Right lung (tissue), 5 donors: ENCODE data around the gene ADIPOQ. TPM values are rescaled to one million over a fixed set of nuclear protein-coding genes. Genes with fewer than 3 reads are reported as not detected.
"Not testable (repeated sequence)": the region's sequence is repeated elsewhere in the genome, so short reads cannot be mapped to it uniquely, and the experiment has no call there.

Experiments used
- DNase-seq, 2 donors: peaks; one replicate each; pipeline ENCODE4 v3.0.0-alpha.2; 2013
- polyA plus RNA-seq, 5 donors: library from polyadenylated mRNA; unstranded; fragments of 120-200 nt; gene quantifications; one replicate each; pipeline versions ENCODE4 v1.2.1 to v1.2.3, GENCODE V29; 2013; ENCODE audit warnings: inconsistent platforms in 1 of 5, low replicate concordance in 1 of 5; ENCODE audit not compliant: insufficient read length in 5 of 5, insufficient read depth in 1 of 5

The ADIPOQ gene
- polyA plus RNA-seq, 5 donors, result 0.03 to 0.07 (median 0.05) TPM

- DNase-seq, result no peak
These were observed 58.7 kb downstream of the ADIPOQ start for GRCh38 chr3:186901135-186901734.

GRCh38 chr3:186902154-186902553 is 59.6 kb downstream of the ADIPOQ start:
- DNase-seq, result no peak

- no peak for DNase-seq
These were observed 60.2 kb downstream of the ADIPOQ start for GRCh38 chr3:186902713-186903112.

GRCh38 chr3:186903676-186904075 is 61.2 kb downstream of the ADIPOQ start:
- DNase-seq, result not testable (repeated sequence)

- not testable (repeated sequence) for DNase-seq
These were observed 64.6 kb downstream of the ADIPOQ start for GRCh38 chr3:186907075-186907474.

Other genes with a start within 250 kb of the ADIPOQ start
- gene AHSG, start 229.7 kb upstream of the ADIPOQ start, polyA plus RNA-seq, result 10 to 100 TPM in 1 of 5 donors, under 1 TPM in 1, not detected in 3; 0.15 to 35.6 TPM
- under 1 TPM in 1 of 5 donors, not detected in 4; 0.33 TPM for gene FETUB, start 202.3 kb upstream of the ADIPOQ start, polyA plus RNA-seq
- 1 to 10 TPM in 1 of 5 donors, under 1 TPM in 3, not detected in 1; 0.09 to 1.1 (median 0.11) TPM for gene HRG, start 176.7 kb upstream of the ADIPOQ start, polyA plus RNA-seq
- gene KNG1, start 125.4 kb upstream of the ADIPOQ start, polyA plus RNA-seq, result 1 to 10 TPM in 1 of 5 donors, under 1 TPM in 1, not detected in 3; 0.90 to 4.1 TPM
- 100 to 1,000 TPM; 712 to 981 (median 857) TPM for gene EIF4A2, start 59.1 kb upstream of the ADIPOQ start, polyA plus RNA-seq
- gene RFC4, start 36.2 kb upstream of the ADIPOQ start, polyA plus RNA-seq, result 10 to 100 TPM; 40.7 to 56.6 (median 49.2) TPM
- 10 to 100 TPM; 37.7 to 68.7 (median 60.9) TPM for gene ST6GAL1, start 87.8 kb downstream of the ADIPOQ start, polyA plus RNA-seq